ENCODE measurements around the gene CORIN.
"Not testable (repeated sequence)": the region's sequence is repeated elsewhere in the genome, so short reads cannot be mapped to it uniquely, and the experiment has no call there.

CORIN gene

DNA sequence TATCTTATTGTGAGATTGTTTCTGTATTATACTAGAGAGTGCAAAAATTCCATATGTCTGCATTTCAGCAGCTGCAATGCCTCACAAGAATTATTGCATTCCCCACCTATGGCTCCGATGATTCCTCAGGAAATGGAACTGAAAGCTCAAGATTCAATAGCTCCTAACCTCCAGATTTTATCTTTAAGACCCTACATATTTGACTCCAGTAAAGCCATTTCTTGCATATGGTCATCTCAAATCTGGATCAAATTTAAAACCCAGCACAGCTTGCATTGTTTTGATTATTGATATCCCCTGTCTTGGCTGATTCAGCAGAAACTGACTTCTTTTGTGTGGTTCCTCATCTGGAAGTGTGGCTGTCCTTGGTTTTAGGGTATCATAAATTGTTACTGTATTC is 142.6 kb downstream of the CORIN start:
- DNase-seq (ENCODE audit: low read depth in 2 of 2, low spot score in 1 of 2): no peak

- DNase-seq (ENCODE audit: low read depth in 2 of 2, low spot score in 1 of 2): no peak
Observed at GRCh38 chr4:47694322-47694721, 143.5 kb downstream of the CORIN start.

GRCh38 chr4:47692691-47693090 is 145.2 kb downstream of the CORIN start:
- DNase-seq (ENCODE audit: low read depth in 2 of 2, low spot score in 1 of 2): no peak

GRCh38 chr4:47691757-47692383 is 146.0 kb downstream of the CORIN start:
- not testable (repeated sequence) for DNase-seq (ENCODE audit: low read depth in 2 of 2, low spot score in 1 of 2)

DNA sequence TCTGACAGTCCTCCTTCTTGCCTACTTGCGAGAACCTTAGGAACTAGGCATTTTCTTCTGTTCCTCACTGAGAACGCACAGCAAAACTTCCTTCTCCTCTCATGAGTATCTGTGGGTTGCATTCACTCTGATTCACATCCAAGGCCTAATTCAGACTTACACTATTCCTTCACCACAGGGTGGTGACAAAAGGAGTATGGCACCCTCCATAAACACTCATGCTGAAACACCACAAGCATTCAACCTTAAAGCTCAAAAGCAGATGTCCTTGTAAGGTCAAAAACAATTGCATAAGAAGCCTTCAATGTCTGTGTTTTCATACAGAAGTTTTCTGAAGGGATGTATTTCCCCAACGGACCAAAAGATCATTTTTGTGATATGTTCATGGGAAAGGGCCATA is 147.3 kb downstream of the CORIN start:
- DNase-seq (ENCODE audit: low read depth in 2 of 2, low spot score in 1 of 2): no peak

DNA sequence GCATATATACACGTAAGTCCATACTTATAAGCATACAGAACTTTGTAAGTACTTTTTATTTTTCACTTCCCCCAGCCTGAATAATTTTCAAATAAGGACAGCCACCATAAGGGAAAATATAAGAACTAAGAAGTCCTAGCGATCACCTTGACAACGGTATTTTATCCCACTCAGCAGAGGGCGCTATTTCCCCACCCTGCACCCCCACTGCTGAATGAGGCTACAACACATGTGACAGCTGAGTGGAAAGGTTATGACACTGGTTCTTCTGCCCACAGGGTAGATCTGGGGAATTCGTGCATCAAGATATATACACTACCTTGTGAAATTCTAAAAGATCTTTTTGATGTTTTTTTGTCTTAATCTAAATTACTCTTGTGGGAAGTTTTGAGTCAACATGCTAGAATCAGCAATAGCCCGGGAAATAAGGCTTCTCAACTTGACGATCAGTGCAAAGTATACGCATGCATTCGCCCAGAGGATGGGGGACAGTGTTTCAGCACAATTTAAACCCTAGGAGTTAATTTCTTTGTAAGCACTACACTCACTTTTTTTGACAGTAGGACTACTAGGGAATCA is 151.5 kb downstream of the CORIN start:
- DNase-seq (ENCODE audit: low read depth in 2 of 2, low spot score in 1 of 2): peak; percentile 6 to 21

DNA sequence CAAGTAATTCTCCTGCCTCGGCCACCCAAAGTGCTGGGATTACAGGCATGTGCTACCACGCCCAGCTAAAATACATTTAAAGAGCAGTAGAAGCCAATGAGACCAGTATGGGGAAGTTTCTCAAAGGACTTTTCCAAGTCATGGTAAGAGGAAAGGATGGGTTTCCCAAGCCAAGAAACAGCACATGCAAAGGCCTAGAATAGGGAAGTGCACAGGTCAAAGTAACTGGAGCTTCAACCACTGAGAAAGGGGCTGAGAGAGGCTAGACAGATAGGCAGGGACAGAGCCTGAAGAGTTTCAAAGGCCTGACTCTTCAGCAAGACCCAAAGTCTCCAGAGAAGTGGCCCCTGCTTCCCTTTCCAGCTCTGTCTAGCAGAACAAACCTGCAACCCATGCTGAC is 162.1 kb downstream of the CORIN start:
- no peak for DNase-seq (ENCODE audit: low read depth in 2 of 2, low spot score in 1 of 2)

DNA sequence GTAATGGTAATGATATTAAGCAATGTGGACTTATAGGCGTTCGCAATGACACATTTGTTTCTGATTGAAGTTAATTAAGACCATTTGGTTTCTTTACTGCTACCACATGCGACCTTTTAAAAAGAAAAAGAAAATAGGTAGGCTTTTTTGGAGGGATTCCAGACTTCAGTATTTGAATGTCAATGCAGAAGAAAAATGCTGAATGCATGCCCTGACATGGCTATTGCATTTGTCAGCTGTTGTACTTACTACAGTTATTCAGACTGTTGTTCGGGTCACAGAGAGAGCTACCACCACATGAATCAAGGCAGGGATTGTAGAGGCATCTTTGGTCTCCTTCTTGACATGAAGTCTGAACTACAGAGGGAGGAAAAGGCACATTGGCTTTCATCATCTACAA is 163.7 kb downstream of the CORIN start:
- DNase-seq (ENCODE audit: low read depth in 2 of 2, low spot score in 1 of 2): no peak

DNA sequence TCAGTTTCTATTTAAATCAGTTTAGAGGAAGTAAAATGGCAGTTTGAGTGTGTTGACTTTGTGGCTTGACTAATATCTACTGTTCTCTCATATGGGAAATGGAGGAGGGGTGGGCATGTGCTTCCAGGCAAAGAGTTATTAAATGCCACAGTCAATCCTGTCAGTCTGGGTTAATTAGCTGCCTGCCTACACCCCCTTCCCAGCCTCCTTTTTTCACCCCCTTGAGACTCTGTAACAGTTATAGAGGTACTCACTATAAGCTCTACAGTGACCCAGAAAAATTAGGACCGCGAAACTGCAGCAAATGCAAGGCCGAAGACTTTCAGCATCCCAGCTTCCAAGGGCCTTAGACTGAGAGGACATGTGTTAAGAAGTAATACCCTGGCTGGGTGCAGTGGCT is 165.2 kb downstream of the CORIN start:
- no peak for DNase-seq (ENCODE audit: low read depth in 2 of 2, low spot score in 1 of 2)

DNA sequence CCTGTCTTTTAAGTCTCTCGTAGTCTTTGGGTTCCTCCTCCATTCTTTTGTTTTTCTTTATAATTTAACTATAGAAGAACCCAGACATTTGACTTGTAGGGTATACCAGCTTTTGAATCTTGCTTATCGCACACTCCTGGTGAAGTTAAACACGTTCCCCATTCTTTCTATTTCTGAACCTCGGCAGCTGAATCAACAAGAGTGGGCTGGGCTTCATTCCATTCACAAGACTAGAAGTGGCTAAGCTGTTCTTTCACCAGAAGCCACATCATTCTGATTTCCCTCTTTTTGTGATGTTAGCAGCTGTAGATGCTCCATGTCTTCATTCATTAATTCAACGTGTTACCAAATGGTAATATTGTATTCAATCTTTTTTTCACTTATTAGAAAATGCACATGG is 167.9 kb downstream of the CORIN start:
- no peak for DNase-seq (ENCODE audit: low read depth in 2 of 2, low spot score in 1 of 2)

GRCh38 chr4:47668810-47669408 is 169.0 kb downstream of the CORIN start:
- no peak for DNase-seq (ENCODE audit: low read depth in 2 of 2, low spot score in 1 of 2)

DNA sequence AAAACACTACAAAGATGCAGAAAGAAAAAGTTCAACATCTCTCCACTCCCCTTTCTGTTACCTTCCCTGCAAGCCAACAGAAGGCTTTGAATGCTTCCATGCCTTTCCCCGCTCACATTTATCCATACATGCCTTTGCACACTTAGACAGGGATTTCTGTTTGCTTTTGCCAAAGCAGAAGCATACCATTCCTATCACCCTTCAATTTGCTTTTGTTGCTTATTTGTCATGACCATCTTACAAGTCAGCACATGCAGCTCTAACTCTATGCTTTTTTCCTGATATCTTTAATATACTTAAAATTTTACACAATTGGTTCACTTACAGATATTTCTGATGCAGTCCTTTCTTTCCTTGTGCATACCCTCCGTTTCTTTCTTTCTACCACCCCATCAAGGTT is 169.6 kb downstream of the CORIN start:
- no peak for DNase-seq (ENCODE audit: low read depth in 2 of 2, low spot score in 1 of 2)

DNA sequence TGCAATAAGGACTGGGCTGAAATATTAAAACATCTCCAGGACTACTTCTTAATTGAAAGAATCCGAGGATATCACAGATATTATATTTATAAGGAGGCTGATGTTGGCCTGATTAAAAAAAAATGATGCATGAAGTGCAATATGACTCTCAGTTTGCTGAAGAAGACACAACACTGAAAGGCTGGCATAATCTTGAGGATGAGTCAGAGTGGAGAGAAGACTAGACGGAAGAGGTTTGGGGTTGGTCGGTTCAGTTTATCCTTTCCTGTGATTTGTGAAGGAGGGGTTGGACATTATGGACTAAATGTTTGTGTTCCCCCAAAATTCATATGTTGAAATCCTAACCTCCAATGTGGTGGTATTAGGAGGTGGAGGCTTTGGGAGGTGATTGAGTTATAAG is 170.3 kb downstream of the CORIN start:
- no peak for DNase-seq (ENCODE audit: low read depth in 2 of 2, low spot score in 1 of 2)

DNA sequence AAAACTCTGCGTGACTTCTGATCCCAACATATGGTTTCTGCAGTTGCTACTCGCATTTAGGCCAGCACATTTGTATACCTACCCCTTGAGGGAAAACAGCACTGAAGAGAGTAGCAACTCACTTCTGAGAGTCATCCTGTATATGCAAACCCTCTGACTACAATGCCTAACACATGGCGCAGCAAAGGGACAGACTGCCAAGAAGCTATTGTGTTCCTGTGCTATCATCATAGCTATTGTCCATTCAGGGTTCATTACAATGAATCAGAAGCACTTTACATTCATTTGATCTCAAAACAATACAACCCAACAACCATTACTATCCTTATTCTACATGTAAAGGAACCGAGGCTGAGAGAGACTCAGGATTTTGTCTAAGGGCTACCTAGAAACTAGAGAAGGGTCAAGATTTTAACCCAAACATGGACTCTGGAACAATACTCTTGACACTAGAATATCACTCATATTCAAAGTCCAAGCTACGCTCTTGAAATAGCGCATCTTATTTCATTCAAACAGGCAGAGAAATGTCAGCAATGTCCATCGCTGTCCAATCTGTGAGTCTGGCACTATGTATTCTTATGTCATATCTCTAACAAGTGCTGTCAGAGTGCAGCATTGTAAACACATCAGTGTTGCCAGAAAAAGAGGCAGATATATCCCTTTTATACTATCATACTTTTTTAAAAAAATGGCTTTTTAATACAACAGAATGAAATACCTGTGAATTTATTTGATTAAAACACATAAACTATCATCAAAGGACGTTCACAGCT is 173.6 kb downstream of the CORIN start:
- DNase-seq (ENCODE audit: low read depth in 2 of 2, low spot score in 1 of 2): no peak

GRCh38 chr4:47662975-47663374 is 174.9 kb downstream of the CORIN start:
- no peak for DNase-seq (ENCODE audit: low read depth in 2 of 2, low spot score in 1 of 2)

GRCh38 chr4:47661741-47662140 is 176.1 kb downstream of the CORIN start:
- DNase-seq (ENCODE audit: low read depth in 2 of 2, low spot score in 1 of 2): no peak

DNA sequence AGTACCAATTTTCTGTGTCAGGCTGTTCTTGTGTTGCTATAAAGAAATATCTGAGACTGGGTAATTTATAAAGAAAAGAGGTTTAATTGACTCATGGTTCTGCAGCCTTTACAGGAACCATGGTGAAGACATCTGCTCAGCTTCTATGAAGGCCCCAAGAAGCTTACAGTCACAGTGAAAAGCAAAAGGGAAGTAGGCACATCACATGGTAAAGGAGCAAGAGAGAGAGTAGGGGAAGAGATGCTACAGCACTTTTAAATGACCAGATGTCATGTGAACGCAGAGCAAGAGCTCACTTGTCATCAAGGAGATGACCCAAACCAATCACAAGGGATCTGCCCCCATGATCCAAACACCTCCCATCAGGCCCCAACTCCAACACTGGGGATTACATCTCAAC is 178.5 kb downstream of the CORIN start:
- no peak for DNase-seq (ENCODE audit: low read depth in 2 of 2, low spot score in 1 of 2)

GRCh38 chr4:47654972-47655693 is 182.7 kb downstream of the CORIN start:
- DNase-seq (ENCODE audit: low read depth in 2 of 2, low spot score in 1 of 2): no peak

GRCh38 chr4:47652092-47652491 is 185.8 kb downstream of the CORIN start:
- DNase-seq (ENCODE audit: low read depth in 2 of 2, low spot score in 1 of 2): no peak

- no peak for DNase-seq (ENCODE audit: low read depth in 2 of 2, low spot score in 1 of 2)
Observed at GRCh38 chr4:47651231-47651630, 186.6 kb downstream of the CORIN start.

DNA sequence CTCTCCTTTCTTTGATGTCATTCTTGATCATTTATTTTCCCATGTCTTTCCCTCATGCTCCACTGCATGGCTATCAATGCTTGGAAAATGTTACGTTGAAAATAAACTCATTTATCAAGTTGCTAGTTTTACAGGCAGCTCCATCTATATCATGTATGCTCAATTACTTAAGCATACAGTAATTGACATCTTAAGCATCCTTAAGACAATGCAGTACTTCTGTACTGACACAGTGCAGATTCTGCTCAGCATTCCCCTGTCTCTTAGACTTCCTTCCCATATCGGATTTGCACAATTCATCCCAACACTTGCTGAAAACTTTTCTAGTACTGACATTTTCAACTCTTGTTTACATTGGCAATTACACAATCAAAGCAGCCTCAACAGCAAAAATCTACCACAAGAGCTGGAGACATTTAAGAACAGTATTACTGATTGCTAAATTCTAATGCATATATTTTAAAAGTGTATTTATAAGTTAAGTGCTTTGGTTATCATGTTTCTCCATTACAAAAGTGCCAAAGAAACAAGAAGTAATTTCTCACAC is 187.2 kb downstream of the CORIN start:
- DNase-seq (ENCODE audit: low read depth in 2 of 2, low spot score in 1 of 2): no peak

Measured in stimulated activated CD8-positive, alpha-beta memory T cell treated with anti-CD3 and anti-CD28 coated beads, Interleukin-4, amount 100 ng/mL, for 1 hour (primary cell).